Lower leg skin (tissue), 3 donors: Measurements from ENCODE around the gene MRPL11.

ENCODE experiments used
- CTCF ChIP-seq, 3 donors: fragments of 450-650 bp; IDR thresholded peaks; one replicate each; pipeline ENCODE4 v1.5.1; 2016; ENCODE audit warnings: antibody characterized with exemption in 3 of 3, mild to moderate bottlenecking in 3 of 3, moderate library complexity in 2 of 3
- POLR2A ChIP-seq, 2 donors: fragments of 450-650 bp; IDR thresholded peaks; one replicate each; pipeline ENCODE4 v1.6.1; 2016 to 2017; ENCODE audit warnings: antibody characterized with exemption in 2 of 2, mild to moderate bottlenecking in 1 of 2, moderate library complexity in 1 of 2

GRCh38 chr11:66418986-66419308, 19.7 kb downstream of the MRPL11 start:
- TF ChIP-seq POLR2A (IDR thresholded peaks at IDR 0.05) (no peak), CTCF (IDR thresholded peaks at IDR 0.05) (no peak)
